Fibroblast of mammary gland (primary cell): ENCODE results near the gene EPAS1.

Experiments used
- DNase-seq: peaks from one replicate; pipeline ENCODE4 v3.0.0-alpha.2; 2010; ENCODE audit warnings: low read depth
- H3K4me3 ChIP-seq: 2 replicates; pipeline ENCODE4 v1.5.1; 2011; ENCODE audit warnings: low read depth, mild to moderate bottlenecking, low read length, moderate library complexity; ENCODE audit not compliant: control insufficient read depth
- TF ChIP-seq, protein P1 (sequence below): conservative IDR thresholded peaks from 2 replicates; pipeline ENCODE4 v1.5.1; 2011; ENCODE audit warnings: low read depth, low read length, inconsistent platforms; ENCODE audit not compliant: control insufficient read depth, insufficient read depth

Gene EPAS1

GRCh38 chr2:46336283-46336959 is 39.2 kb downstream of the EPAS1 start:
- no peak overlapping the region for H3K4me3 ChIP-seq
- TF ChIP-seq, protein P1, sequence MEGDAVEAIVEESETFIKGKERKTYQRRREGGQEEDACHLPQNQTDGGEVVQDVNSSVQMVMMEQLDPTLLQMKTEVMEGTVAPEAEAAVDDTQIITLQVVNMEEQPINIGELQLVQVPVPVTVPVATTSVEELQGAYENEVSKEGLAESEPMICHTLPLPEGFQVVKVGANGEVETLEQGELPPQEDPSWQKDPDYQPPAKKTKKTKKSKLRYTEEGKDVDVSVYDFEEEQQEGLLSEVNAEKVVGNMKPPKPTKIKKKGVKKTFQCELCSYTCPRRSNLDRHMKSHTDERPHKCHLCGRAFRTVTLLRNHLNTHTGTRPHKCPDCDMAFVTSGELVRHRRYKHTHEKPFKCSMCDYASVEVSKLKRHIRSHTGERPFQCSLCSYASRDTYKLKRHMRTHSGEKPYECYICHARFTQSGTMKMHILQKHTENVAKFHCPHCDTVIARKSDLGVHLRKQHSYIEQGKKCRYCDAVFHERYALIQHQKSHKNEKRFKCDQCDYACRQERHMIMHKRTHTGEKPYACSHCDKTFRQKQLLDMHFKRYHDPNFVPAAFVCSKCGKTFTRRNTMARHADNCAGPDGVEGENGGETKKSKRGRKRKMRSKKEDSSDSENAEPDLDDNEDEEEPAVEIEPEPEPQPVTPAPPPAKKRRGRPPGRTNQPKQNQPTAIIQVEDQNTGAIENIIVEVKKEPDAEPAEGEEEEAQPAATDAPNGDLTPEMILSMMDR = no peak
- peak; percentile 87 for DNase-seq

- no peak overlapping the region for H3K4me3 ChIP-seq
- TF ChIP-seq, protein P1 = no peak
- peak; percentile 22 for DNase-seq
Observed at GRCh38 chr2:46337208-46337994, 40.2 kb downstream of the EPAS1 start.

DNA sequence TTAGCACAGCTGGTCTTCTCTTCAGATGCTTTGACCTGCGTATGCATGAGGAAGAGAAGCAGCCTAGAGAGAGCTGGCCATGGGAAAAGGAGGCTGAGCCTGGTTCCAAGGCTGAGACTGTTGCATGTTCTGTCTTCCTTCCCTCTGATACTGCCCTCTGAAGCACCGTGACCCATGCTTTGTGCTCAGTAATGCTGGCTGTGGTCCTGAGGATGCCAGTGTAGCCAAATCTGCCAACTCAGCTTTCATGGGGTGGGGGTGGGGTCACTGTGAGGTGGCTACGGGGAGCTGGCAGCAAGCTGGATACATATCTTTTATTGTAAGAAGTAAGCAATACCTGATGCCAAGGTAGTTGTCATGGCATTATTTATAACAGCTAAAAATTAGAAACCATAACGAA is 41.5 kb downstream of the EPAS1 start:
- no peak overlapping the region for H3K4me3 ChIP-seq
- TF ChIP-seq, protein P1 = no peak
- DNase-seq = no peak

DNA sequence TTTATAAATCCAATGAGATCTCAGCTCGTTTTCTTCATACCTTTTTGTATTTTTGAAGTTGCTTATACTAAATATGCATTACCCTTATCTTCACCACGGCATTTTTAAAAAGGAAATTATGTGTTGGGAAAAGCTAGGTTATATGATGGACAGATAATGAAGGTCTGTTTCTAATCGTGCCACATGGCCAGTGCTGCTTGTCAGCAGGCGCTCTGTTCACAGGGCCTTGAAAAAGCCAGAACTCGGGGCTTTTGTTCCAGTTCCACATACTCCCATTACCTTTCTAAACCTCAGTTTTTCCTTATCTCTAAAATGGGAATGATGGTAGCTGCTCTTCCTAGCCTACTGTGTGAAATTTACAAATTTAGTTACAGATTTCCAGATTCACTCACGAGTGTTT is 42.0 kb downstream of the EPAS1 start:
- DNase-seq = no peak
- TF ChIP-seq, protein P1 = no peak
- H3K4me3 ChIP-seq = no peak overlapping the region

GRCh38 chr2:46339676-46340459 is 42.7 kb downstream of the EPAS1 start:
- TF ChIP-seq, protein P1 = no peak
- peak; percentile 75 for DNase-seq
- H3K4me3 ChIP-seq = no peak overlapping the region

- TF ChIP-seq, protein P1 = no peak
- H3K4me3 ChIP-seq = no peak overlapping the region
- no peak for DNase-seq
Observed at GRCh38 chr2:46340740-46341420, 43.7 kb downstream of the EPAS1 start.
